NCI-H2029 treated with DMSO at 0.1 percent for 48 hours (cell line): Measurements from ENCODE around the gene TSPAN9.
A peak's percentile ranks its signal among the peaks of the same experiment; 100 is the strongest.

Experiments
- DNase-seq: peaks from one replicate; lab custom pipeline; 2025; lab: John Stamatoyannopoulos, UW

The TSPAN9 gene

GRCh38 chr12:3225154-3225795 lies 148.1 kb downstream of the TSPAN9 start:
- no peak for DNase-seq

GRCh38 chr12:3225796-3226180 lies 148.6 kb downstream of the TSPAN9 start:
- DNase-seq: no peak

GRCh38 chr12:3226264-3226663 lies 149.1 kb downstream of the TSPAN9 start:
- no peak for DNase-seq

GRCh38 chr12:3227076-3227975 lies 150.1 kb downstream of the TSPAN9 start:
- DNase-seq: no peak

GRCh38 chr12:3228552-3228951 lies 151.4 kb downstream of the TSPAN9 start:
- DNase-seq: no peak

DNA sequence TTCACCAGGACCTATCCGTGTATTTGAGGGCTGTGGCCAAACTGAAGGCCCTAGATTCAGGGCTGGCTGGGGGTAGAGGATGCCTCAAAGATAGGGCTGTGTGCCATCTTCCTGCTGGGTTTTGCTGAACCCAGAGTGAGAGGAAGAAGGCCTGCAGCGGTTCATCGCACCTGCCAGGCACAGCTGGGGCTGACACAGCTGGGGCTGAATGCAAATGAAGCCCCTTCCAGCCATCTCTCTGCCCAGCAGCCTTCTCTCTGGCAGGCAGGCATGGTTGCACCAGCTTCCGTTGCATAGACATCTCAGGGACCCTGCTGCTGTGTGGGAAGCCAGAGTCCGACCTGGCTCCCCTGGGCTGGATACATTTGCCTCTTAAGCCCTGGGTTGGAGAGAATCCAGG lies 152.4 kb downstream of the TSPAN9 start:
- DNase-seq: no peak

GRCh38 chr12:3230758-3231375 lies 153.7 kb downstream of the TSPAN9 start:
- no peak for DNase-seq

GRCh38 chr12:3231399-3231876 lies 154.3 kb downstream of the TSPAN9 start:
- no peak for DNase-seq

DNA sequence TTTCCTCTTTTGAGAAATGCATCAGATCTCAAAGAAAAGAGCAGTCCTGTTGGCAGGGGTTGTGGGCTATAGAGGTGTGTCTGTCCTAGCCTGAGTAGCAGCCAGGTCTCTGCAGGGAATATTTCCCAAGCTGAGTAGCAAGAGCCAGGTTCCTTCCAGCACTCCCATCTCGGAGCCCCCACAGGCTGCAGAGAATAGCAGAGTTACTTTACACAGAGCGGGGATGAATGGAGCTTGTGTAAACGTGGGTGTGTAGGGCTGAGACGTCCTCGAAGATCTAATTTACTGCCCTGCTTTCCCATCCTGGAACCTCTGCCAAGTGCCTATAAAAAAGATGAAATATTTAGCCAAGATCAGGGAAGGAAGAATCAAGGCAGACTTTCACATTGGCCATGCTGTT lies 156.6 kb downstream of the TSPAN9 start:
- DNase-seq: peak; percentile 3

DNA sequence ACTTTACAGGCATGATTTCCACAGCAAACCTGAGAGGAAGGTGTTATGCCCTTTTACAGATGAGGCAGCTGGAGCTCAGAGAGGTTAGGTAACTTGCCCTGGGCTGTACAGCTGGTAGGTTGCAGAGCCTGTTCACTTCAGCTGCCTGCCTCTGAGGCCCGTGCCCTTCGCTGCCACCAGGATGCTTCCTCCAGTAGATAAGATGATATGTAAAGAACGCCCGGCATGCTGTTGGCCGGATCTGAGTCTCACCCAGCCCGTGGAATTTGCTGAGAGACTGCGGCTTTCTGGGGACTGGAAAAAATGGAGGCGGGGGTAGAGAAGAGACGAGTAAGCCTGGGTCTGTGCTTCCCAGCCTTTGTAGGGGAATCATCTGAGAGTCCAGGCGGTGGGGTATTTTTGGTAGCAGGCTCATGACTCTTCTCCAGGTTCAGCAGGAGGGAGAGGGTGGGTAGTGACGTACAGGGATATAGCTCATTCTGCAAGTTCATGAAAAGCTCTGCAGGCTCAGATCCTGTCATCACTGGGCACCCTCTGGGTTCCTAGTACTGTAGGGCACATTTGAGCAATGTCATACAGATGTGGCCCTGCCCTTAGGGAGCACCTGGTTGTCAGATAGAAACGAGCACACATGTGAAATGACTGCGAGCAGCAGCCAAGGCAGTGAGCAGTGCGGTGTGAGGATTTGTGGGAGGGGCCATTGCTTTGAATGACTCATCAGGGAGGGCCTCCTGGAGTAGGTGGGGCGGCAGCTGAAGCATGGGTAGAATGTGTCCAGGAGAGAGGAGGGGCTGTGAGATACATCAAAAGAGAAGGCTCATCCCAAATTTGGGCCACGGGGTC lies 159.4 kb downstream of the TSPAN9 start:
- DNase-seq: no peak

- no peak for DNase-seq
Observed at GRCh38 chr12:3238196-3238595, 161.0 kb downstream of the TSPAN9 start.

GRCh38 chr12:3241621-3242020 lies 164.4 kb downstream of the TSPAN9 start:
- no peak for DNase-seq

- no peak for DNase-seq
Observed at GRCh38 chr12:3242199-3242863, 165.2 kb downstream of the TSPAN9 start.

DNA sequence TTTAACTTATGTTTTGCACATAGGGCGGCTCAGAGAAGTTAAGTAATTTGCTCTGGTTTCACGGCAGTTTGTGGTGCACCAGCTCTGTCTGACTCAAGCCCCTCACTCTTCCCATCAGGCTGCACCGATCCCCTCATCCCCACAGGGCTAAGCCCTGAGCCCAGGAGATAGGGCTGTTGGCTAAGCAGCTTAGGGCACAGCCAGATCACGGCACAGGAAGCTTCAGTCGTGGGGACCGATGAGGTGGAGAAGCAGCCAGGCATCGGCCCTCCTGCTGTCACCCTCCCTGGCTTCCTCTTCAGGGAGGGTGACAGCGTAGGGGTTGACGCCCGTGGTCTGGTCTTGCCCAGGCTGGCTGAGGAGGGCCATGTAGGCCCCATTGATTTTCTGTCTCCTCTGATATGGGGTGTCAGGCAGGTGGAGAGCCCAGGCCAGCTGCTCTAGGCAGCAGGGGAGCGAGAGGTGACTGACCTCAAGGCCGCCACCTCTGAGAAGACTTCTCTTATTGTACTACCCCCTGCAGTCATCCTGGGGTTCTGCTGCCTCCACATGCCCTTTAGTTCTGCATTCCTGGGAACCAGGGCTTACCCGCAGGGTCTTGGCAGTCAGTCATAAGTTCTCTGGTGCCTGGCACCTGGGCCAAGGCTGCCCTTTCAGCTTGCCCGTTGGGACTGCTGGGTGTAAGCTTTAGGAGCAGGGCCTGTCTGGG lies 166.4 kb downstream of the TSPAN9 start:
- DNase-seq: no peak

- no peak for DNase-seq
Observed at GRCh38 chr12:3244219-3244750, 167.1 kb downstream of the TSPAN9 start.

GRCh38 chr12:3246253-3246652 lies 169.1 kb downstream of the TSPAN9 start:
- DNase-seq: no peak

GRCh38 chr12:3247077-3247476 lies 169.9 kb downstream of the TSPAN9 start:
- no peak for DNase-seq

DNA sequence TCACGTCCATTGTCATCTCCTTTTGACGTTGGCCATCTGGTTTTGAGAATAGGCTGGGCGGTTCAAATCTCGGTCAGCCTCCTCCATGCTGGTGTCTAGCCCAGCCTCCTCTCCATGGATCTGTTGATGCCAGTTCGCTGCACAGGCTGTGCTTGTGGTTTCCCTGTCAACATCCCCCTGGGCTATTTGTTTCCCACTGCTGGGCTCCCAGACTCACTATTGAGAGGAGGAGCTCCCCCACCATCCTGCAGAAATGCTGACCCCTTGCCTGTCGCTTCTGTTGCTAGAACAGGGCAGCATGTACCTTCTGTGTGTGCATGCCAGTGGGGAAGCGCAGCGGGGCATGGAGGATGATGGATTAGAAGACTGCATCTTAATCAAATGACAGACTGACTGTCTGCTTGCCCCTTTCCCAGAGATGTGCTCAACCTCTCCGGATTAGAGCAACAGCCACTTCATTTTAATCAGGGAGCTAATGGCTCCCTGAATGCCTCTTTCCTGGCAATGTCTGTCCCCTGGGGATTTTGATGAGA lies 170.5 kb downstream of the TSPAN9 start:
- no peak for DNase-seq

GRCh38 chr12:3249081-3249800 lies 172.1 kb downstream of the TSPAN9 start:
- no peak for DNase-seq

GRCh38 chr12:3250034-3250433 lies 172.9 kb downstream of the TSPAN9 start:
- no peak for DNase-seq
